Hematopoietic multipotent progenitor cell treated with erythropoietin and hydrocortisone succinate and interleukin-3 and kit ligand, for 15 days (in vitro differentiated cells): ENCODE data around the gene SNX25.
"Not testable (repeated sequence)": the region's sequence is repeated elsewhere in the genome, so short reads cannot be mapped to it uniquely, and the experiment has no call there.

ENCODE experiments used
- DNase-seq: peaks from one replicate; pipeline ENCODE4 v3.0.0-alpha.2; 2015; ENCODE audit warnings: low spot score

Gene SNX25

DNA sequence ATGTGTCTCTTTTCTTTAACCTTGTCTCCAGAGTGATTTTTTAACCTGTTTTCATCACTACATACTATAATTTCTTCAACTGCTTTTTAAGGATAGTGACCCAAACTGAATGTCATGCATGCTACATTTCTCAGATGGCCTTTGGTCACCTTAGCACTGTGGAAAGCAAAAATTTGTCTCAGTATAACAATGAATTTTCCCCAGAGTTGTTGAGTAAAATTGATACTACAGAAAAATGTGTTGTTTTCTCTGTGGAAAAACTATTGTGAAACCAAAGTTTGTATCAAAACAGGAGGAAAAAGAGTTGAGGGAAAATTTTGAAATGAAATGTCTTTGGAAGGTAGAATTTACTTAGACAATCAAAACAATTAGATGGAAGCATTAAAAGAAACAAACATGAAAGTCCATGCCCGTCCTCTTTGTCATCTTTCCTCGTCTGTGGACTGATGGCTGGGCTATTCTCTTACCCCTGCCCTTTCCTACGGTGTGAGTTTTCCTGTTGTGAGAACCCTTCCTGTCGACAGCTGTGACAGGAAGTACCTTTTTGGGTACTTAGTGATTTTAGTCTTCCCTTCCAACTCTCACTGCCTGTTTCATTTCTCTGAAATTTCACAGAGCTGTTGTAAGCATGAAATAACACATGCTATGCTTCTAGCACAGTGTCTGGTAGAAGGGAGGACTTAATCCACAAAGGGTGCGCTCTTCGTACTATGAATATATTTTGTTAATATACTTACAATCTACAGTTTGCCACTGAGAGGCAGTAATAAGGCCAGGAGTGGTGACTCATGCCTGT lies 135.5 kb downstream of the SNX25 start:
- DNase-seq: no peak

DNA sequence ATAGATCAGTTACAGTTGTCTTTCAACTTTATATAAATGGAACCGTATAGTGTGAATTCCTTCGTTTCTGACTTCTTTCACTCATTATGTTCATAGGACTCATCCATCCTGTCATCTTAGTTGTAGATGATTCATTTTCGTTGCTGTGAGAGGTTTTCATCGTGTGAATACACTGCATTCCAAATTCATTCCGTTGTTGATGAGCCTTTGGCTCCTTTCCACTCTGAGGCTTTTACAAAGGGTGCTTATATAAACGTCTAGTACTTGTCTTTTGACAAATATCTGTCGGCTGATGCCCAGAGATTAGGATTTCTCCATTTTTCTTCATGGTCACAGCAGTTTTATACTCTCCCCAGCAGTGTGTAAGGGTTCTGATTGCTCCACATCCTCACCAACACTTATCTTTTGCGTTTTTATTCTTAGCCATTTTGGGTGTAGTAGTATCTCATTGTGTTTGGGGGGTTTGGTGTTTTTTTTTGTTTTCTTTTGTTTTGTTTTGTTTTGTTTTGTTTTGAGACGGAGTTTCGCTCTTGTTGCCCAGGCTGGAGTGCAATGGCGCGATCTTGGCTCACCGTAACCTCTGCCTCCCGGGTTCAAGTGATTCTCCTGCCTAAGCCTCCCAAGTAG lies 137.7 kb downstream of the SNX25 start:
- no peak for DNase-seq

DNA sequence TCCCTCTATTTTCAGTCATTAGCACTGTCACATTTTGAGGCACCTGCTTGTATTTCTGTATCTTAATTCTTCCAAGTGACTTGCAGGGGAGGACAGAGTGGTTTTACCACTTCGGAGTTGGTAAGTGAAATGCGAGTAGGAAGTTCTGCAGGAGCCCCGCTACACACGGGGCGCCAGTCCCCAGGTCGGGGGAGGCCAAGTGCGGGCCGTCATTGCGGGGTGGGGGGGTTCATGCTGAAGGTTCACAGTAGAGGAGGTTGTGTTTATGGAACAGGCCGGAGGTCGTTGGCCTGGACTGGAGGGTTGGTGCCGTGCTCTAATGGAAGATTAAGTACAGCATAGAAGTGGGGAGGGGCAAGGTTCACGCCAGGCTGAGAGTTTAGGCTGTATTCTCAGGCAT lies 142.3 kb downstream of the SNX25 start:
- DNase-seq: no peak

DNA sequence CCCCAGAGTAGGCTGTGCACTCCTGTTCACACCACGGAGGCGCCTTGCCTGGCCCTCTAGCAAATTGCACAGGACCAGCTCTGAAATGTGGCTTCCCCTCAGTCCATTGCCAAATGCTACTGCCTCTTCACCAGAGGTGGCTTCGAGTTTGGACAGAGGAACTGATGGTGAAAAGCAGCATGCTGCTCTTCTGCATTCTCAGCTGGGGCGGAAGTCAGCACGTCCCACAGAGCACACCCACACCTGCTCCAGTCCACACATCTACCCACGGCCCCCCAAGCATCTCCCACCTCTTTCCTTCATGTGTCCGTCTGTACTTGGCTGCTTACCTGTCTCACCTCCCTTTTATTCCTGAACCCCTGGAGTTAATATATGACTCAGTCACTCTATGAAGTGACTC lies 142.8 kb downstream of the SNX25 start:
- no peak for DNase-seq

DNA sequence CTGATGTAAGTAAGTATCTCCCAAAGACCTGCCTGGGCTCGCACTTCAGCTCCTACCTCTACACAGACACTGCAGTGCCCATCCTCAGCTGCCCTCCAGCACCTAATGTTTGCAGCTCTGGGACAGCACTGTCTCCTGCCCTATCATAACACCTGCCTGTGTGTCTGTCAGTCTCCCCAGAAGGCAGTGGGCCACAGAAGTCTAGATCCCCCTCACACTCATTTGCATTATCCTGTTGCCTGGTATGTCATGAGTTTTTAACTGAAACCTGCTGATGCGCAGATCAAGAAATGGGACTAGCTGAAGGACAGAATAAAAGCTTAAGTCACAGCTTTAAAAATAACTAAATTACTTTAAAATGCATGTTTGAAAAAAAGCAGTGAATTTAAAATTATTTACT lies 143.3 kb downstream of the SNX25 start:
- DNase-seq: no peak

DNA sequence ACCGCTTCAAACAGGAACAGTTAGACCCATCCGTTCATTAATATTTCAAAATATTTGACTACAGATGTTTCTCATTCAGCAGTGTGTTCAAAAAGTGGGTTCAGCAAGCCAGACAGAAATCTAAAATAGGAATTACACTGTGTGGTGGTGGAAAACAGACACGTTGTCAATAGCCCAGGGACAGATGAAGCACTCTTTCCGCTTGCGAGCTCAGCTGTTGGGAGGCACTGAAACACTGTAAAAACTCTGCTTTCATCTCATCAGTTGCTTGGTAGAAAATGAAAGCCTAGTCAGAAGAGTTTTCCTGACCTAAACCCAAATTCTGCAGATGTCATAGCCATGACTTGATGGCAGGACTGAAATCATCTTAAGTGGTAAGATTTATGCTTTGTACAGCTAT lies 147.8 kb downstream of the SNX25 start:
- DNase-seq: no peak

DNA sequence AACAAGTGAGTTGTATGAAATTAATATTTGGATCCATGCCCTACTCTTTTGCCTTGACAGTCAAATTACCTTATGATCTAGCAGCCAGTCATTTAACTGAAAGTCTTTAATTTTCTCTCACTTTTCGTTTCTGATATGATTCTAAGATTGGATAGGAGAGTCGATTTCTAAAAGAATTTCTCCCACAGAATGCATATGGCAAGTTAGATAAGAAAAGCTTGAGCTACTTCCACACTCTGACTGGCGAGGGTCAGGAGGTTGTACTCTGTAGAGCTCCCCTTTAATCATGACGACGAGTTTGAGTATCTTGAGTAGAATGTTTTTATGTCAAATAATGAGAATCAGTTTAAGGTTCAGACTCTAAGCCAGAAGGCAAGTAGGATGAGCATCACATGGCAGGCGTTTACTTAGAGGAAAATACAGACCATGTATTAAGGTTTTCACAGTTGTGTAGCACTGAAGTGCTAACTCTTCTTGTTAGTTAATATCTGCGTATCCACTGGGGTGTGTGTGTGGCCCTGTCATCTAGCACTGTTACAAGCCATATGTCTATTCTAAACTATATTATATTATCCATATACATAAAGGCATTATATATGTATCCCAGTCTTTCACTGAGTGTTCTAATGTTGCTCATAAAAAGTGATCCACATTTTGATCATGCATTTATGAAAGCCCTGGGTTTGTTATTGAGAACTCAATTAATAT lies 148.5 kb downstream of the SNX25 start:
- no peak for DNase-seq

DNA sequence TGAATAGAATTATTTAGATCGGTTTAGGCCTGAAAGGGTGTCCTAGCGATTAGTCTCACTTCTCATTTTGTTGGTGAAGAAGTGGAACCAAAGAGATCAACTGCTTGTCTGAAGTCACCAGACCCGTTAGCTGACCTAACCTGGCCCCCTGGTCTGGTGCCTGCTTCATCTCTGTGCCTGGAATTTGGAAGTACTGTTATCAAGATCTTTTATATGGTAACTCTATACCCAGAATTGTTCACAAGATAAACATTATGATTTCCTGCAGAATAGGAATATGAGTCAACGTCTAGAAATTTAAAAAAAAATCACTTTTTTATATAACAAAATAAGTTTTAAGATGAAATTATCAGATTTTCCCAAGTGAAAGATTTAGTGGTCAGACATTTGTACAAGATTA lies 149.1 kb downstream of the SNX25 start:
- DNase-seq: no peak

DNA sequence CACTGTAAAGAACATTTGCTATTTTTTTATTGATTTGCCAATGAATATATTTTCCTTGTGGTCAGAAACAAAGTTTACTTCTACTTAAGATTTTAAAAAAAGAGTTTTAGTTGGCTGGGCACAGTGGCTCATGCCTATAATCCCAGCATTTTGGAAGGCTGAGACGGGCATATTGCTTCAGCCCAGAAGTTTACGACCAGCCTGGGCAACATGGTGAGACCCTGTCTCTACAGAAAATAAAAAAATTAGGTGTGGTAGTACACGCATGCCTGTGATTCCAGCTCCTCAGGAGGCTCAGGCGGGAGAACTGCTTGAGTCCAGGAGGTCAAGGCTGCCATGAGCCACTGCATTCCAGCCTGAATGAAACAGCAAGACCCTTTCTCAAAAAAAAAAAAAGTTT lies 149.6 kb downstream of the SNX25 start:
- DNase-seq: no peak

DNA sequence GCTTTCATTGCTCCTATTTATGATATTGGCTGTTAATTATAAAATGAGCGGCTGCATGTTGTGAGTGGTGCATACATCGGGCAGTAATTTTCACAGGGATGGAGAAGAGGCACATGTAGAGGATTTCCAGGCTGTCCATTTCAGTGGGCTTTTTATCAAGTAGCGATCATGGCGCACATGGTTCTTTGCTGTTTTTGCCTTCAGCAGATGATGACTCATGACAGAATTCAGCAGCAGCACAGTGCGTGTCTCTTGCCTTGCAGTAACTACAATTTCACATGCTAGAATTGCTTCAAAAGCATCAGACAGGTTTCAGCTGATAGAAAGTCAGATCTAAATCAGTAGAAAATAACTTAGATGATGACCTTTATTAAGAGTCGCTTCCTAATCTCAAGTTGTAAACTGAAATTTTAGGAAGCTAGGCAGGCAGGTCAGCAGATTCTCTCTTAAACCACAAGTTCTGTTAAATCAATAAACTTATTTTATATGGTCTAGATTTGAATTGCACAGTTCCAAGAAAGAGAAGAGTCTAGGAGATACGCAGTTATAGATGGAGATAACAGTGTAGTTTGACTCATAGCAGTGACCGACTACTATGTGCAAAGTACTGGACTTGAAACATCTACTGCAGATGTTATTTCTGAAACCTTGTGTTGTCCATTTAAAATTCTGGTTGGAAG lies 150.5 kb downstream of the SNX25 start:
- DNase-seq: no peak

DNA sequence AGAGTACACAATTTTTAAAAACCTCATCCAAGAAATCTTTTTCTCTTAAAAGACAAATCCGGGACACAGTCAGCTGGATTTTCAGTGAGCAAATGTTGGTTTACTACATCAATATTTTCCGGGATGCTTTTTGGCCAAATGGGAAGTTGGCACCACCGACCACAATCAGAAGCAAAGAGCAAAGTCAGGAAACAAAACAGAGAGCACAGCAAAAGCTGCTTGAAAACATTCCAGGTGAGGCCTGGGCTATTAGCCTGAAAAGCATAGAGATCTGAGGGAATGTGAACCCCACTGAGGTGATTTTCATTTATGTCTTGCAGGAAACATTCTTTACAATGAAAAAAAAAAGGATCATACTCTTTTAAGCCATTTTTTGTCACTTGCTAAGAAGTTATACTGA lies 152.5 kb downstream of the SNX25 start:
- DNase-seq: no peak

DNA sequence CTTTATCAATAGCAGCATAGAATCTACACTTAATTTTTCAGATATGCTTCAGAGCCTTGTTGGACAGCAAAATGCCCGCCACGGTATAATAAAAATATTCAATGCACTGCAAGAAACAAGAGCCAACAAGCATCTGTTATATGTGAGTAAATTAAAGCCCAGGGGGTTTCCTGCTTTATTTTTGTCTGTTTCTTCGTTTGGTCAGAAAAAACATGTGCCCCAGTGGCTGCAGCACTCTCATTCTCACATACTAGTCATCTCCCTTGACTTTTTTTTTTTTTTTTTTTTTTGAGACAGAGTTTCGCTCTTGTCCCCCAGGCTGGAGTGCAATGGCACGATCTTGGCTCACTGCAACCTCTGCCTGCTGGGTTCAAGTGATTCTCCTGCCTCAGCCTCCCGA lies 153.2 kb downstream of the SNX25 start:
- not testable (repeated sequence) for DNase-seq

DNA sequence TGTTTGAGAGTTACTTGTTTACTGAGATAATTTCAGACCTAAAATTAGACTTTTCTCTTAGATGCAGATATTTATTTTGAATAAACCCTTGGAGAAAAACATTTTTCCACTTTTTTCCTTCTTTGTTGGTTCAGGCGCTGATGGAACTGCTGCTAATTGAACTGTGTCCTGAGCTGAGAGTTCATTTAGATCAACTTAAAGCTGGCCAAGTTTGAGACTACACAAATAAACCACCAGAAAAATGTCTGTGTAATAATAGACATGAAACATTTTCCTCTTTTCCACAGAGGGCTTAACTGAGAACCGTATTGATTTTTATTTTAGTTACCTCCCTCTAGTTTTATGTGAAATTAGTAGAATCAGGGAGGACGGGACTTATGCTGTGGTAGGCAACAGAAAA lies 153.9 kb downstream of the SNX25 start:
- DNase-seq: no peak

DNA sequence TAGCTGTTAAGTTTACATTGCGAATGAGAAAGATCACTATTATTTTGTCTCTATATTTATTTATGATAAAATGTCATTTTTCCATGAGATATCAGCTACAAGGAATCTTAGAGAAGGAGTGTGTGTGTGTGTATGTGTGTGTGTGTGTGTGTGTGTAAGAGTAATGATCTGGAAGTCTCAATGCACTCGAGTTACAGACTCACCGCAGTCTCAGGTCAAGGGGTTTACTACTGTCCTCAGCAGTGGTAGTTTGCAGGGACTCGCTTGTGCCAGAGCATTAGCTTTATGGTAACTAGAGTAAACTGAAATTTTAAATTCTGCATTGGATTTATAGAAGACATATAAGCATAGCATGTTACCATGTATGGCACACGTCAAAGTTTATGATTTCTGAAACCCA lies 155.5 kb downstream of the SNX25 start:
- DNase-seq: no peak

DNA sequence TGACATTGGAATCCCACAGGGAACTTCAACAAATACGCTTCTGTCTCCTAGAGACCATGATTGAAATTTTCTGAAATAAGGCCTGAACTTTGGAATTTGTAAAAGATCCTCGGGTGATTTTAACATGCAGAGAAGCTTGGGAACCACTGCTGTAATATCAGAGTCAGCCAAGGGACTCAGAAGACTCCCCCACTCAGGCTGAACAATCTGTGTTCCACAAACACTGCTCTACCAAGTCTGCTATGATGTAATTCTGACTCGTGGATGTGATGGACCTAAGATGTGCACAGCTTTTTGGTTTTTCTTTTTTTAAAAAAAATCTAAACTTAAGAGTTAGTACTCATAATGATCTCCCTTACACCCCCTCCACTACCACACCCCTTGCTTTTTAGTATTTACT lies 160.3 kb downstream of the SNX25 start:
- DNase-seq: no peak

DNA sequence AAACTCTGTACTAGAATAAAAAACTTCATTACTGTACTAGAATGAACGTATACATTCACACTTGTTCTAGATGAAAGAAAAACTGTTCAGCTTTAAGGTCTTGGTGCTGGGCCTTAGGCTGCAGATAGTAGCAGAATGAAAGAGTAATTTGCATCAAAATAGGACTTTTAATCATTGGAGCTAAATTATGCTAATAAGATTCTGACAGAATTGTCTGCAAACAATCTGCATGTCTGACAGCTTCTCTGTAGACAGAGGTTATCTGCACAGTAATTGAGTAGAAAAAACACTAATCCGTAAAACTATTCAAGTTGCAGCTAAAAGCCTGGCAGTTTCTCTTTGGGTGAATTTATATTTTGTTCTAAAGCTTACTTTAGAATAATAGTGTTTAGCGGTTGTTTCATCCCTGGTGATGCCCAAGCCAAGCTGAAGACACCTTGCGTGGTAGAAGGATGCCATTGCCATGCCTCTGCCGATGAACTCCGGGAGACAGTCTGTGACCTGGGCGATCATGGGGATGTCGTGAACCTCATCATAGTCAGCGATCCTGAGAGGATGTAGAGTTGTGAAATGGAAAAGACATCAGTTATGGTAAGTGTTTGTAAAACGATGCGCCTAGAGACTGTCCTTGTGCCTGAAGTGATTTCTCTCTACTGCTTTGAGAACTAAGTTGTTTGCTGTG lies 161.0 kb downstream of the SNX25 start:
- DNase-seq: no peak

DNA sequence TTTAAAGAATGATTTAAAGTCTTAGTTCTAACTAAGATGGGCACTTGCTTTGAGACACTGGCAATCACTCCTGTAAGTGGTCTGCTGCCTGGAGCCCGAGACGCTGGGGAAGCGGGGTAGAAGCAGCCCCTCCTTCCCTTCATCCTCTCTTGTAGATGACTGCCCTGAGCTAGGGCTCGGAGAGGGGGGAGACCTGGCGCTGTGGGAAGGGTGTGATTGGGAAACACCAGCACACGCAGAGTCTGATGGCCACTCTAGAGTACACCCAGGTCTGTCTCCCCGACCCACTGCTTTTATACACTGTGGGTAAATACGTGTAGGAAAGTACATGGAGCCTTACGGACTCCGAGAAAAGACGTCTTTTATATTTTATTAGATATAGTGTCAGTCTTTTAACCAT lies 162.3 kb downstream of the SNX25 start:
- DNase-seq: no peak

DNA sequence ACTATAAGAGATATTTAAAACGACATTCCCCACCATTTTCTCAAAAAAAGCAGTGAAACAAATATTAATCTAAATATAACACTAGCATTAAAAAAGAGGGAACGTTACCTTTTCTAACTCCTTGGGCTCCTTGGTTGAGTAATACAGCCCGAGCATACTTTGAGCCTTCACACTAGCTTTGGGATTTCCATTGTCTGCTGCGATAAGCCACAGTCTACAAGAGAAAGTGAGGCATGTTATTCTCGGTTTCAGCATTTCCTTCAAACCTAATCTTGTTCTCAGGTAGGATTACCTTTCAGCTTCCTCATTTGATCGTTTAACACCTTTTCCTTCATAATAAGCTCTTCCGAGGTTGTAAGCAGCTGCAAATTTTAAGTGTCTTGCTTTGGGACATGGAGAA lies 164.6 kb downstream of the SNX25 start:
- DNase-seq: no peak

DNA sequence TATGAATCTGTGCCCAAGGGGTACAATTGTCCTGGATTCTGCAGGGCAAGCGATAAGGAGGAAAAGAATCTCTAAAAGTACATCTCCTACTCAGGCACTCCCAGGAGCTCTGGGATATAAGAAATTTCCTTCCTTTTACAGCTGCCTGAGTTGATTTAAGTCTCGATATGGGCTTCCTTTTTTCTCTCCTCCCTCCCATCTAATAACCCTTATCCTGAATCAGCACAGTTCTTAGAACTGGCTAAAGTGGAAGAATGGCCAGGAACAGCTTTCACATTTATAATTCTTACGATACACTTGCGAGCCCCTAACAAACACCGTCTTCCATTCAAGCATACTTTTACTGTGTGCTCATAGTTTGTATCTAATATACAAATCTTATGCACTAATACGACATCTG lies 165.2 kb downstream of the SNX25 start:
- no peak for DNase-seq

DNA sequence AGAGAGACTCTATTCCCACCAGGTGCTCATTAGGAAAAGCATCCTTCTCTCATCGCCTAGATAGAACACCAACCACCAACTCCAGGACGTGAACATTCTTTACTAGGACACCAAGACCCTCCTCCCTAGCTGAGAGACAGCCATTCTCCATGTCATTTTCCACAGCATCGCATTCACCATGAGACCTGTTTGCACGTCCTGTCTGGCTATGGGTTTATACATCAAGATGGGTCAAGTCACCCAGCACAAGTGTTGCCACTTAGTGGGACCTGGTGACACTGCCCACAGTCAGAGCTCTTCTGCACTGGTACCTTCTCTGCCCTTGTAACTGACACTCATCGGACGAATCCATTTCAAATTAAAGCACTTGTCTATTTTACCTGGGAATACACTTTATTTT lies 168.9 kb downstream of the SNX25 start:
- DNase-seq: no peak

DNA sequence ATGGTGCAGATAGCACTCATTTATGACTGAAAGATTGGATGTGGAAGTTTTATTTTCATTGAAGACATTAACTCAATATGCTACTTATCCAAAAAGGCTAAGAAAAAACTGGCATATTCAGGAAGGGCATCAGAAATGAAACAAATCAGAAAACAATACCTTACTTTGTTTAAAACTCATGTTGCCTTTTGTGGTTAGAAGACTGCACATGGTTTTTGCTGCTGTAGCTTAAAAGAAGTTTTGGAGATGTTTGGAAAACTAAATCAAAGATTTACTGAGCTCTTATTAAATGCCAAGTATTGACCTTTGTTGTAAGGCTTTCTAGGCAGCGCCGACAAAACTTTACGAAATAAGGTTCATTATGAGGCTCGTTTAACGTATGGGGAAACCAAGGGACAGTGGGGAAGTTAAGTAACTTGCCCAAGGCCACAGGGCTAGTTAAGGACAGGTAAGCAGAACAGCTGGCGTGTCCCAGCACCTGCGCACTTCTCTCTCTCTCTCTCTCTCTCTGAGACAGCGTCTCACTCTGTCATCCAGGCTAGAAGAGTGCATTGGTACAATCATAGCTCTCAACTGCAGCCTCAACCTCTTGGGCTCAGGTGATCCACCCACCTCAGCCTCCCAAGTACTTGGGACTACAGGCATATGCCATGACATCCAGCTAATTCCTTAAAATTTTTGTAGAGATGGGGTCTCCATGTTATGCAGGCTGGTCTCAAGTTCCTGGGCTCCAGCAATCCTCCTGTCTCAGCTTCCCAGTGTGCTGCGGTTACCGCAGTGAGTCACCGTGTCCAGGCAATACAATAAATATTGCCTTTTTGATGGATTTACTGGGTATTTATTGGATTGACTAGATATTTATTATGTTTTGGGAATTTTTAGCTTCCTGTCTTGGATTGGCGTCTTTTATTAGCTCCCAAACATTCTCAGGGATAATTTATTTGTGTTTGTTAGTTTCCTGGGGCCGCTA lies 170.2 kb downstream of the SNX25 start:
- no peak for DNase-seq
